Activated CD8-positive, alpha-beta T cell treated with anti-CD3 and anti-CD28 coated beads, Interleukin-2, amount 10 ng/mL, durations not matched to agents 7 days and 5 days (primary cell): ENCODE data around the gene IPO9. TPM values are rescaled to one million over a fixed set of nuclear protein-coding genes. Genes with fewer than 3 reads are reported as not detected.
"Not testable (repeated sequence)": the region's sequence is repeated elsewhere in the genome, so short reads cannot be mapped to it uniquely, and the experiment has no call there.

Source experiments
- ATAC-seq: fragments of 150-1000 bp; cut with Tn5 transposase; one replicate; pipeline ENCODE4 v1.10.0; 2021; ENCODE audit warnings: moderate library complexity
- CTCF ChIA-PET: fragments of 350-600 bp; sonication (Branson Sonifier 250); formaldehyde crosslinking; loops from one replicate; lab custom pipeline; 2021; ENCODE audit warnings: antibody characterized with exemption; lab: Charles Lee
- POLR2A ChIA-PET: fragments of 350-600 bp; sonication (Branson Sonifier 250); formaldehyde crosslinking; loops from one replicate; lab custom pipeline; 2021; ENCODE audit warnings: antibody characterized with exemption; lab: Charles Lee
- DNase-seq: peaks from one replicate; pipeline ENCODE4 v3.0.0-alpha.2; 2020
- H3K27ac Mint-ChIP-seq: one replicate; pipeline ENCODE4 v1.8.0; 2021; ENCODE audit warnings: mild to moderate bottlenecking, mixed read lengths
- H3K27me3 Mint-ChIP-seq: one replicate; pipeline ENCODE4 v1.8.0; 2021; ENCODE audit warnings: low read depth, mixed read lengths
- H3K36me3 Mint-ChIP-seq: one replicate; pipeline ENCODE4 v1.8.0; 2021; ENCODE audit warnings: low read depth, mixed read lengths
- H3K4me1 Mint-ChIP-seq: one replicate; pipeline ENCODE4 v1.8.0; 2021; ENCODE audit warnings: low read depth, mixed read lengths
- H3K4me3 Mint-ChIP-seq: one replicate; pipeline ENCODE4 v1.8.0; 2021; ENCODE audit warnings: mild to moderate bottlenecking, mixed read lengths
- H3K9me3 Mint-ChIP-seq: one replicate; pipeline ENCODE4 v1.8.0; 2022; ENCODE audit warnings: mixed read lengths; ENCODE audit not compliant: insufficient read depth
- total RNA-seq, 2 experiments: library from RNA; stranded (reverse); gene quantifications; one replicate each; pipeline ENCODE4 v1.2.3, GENCODE V29; 2021

The IPO9 gene
- total RNA-seq, 2 experiments from 2014 or later: 55.3 to 58.1 TPM

GRCh38 chr1:201898992-201899391, 70.0 kb downstream of the IPO9 start:
- Mint-ChIP-seq H3K9me3 (no peaks in the 10 kb centered on the region), H3K27ac (no peak overlapping the region), H3K36me3 (no peaks in the 10 kb centered on the region), H3K4me1 (peaks cover 28% of the 10 kb centered on the region), H3K4me3 (no peak overlapping the region), H3K27me3 (peaks cover 6% of the 10 kb centered on the region)
- DNase-seq: no peak
- ChIA-PET POLR2A (no interaction called here), CTCF (interaction anchor here (0.9 to 7.0 kb wide), 2 partner anchors 70 to 74 kb away, joined by 3 to 145 read pairs; no protein-coding TSS in a partner anchor)
- ATAC-seq: no peak

- Mint-ChIP-seq H3K4me3 (no peak overlapping the region), H3K27me3 (peaks cover 4% of the 10 kb centered on the region), H3K9me3 (no peaks in the 10 kb centered on the region), H3K36me3 (no peaks in the 10 kb centered on the region), H3K27ac (no peak overlapping the region), H3K4me1 (peaks cover 24% of the 10 kb centered on the region)
- DNase-seq: no peak
- ATAC-seq: no peak
- ChIA-PET POLR2A (no interaction called here), CTCF (interaction anchor here (7.0 kb wide), 1 partner anchor 73 kb away, joined by 145 read pairs; no protein-coding TSS in a partner anchor)
These were observed 70.9 kb downstream of the IPO9 start for GRCh38 chr1:201899683-201900429.

- Mint-ChIP-seq H3K4me1 (peaks cover 23% of the 10 kb centered on the region), H3K27ac (no peak overlapping the region), H3K4me3 (no peak overlapping the region), H3K27me3 (peaks cover 4% of the 10 kb centered on the region), H3K9me3 (no peaks in the 10 kb centered on the region), H3K36me3 (no peaks in the 10 kb centered on the region)
- ChIA-PET POLR2A (no interaction called here), CTCF (interaction anchor here (0.6 kb wide), 1 partner anchor 22 kb away, joined by 3 read pairs; no protein-coding TSS in a partner anchor)
- no peak for ATAC-seq
- DNase-seq: no peak
These were observed 71.5 kb downstream of the IPO9 start for GRCh38 chr1:201900476-201900875.

GRCh38 chr1:201901036-201901435, 72.1 kb downstream of the IPO9 start:
- H3K4me1 Mint-ChIP-seq: peaks cover 24% of the 10 kb centered on the region
- H3K4me3 Mint-ChIP-seq, H3K27me3 Mint-ChIP-seq, H3K9me3 Mint-ChIP-seq, DNase-seq, H3K36me3 Mint-ChIP-seq, POLR2A ChIA-PET, H3K27ac Mint-ChIP-seq, ATAC-seq: not testable (repeated sequence)
- CTCF ChIA-PET: interaction anchor here (0.6 to 1.3 kb wide), 2 partner anchors 23 to 72 kb away, joined by 3 read pairs; no protein-coding TSS in a partner anchor

- Mint-ChIP-seq H3K9me3 (no peaks in the 10 kb centered on the region), H3K4me3 (no peak overlapping the region), H3K4me1 (peaks cover 17% of the 10 kb centered on the region), H3K27ac (no peak overlapping the region), H3K36me3 (no peaks in the 10 kb centered on the region), H3K27me3 (peaks cover 4% of the 10 kb centered on the region)
- CTCF ChIA-PET: no interaction called here
- ATAC-seq (no peak), DNase-seq (no peak)
- POLR2A ChIA-PET: interaction anchor here (0.6 kb wide), 1 partner anchor 349 kb away, joined by 3 read pairs; no protein-coding TSS in a partner anchor
These were observed 73.2 kb downstream of the IPO9 start for GRCh38 chr1:201902198-201902597.

- CTCF ChIA-PET: interaction anchor here (0.8 to 1.2 kb wide), 2 partner anchors 8 to 61 kb away, joined by 3 read pairs; no protein-coding TSS in a partner anchor
- POLR2A ChIA-PET: interaction anchor here (0.6 kb wide), 1 partner anchor 348 kb away, joined by 3 read pairs; no protein-coding TSS in a partner anchor
- no peak overlapping the region for H3K4me3 Mint-ChIP-seq
- H3K9me3 Mint-ChIP-seq: no peaks in the 10 kb centered on the region
- peaks cover 4% of the 10 kb centered on the region for H3K27me3 Mint-ChIP-seq
- no peak for ATAC-seq
- DNase-seq: no peak
- no peak overlapping the region for H3K27ac Mint-ChIP-seq
- no peaks in the 10 kb centered on the region for H3K36me3 Mint-ChIP-seq
- peaks cover 13% of the 10 kb centered on the region for H3K4me1 Mint-ChIP-seq
These were observed 74.2 kb downstream of the IPO9 start for GRCh38 chr1:201903135-201903534.

- Mint-ChIP-seq H3K27me3 (peaks cover 7% of the 10 kb centered on the region), H3K9me3 (no peaks in the 10 kb centered on the region), H3K36me3 (no peaks in the 10 kb centered on the region), H3K4me1 (peaks cover 13% of the 10 kb centered on the region), H3K4me3 (no peak overlapping the region), H3K27ac (no peak overlapping the region)
- DNase-seq (no peak), ATAC-seq (no peak)
- ChIA-PET POLR2A (no interaction called here), CTCF (interaction anchor here (6.0 kb wide), 1 partner anchor 8 kb away, joined by 41 read pairs; no protein-coding TSS in a partner anchor)
These were observed 75.6 kb downstream of the IPO9 start for GRCh38 chr1:201904579-201904978.

GRCh38 chr1:201905234-201905890, 76.4 kb downstream of the IPO9 start:
- ChIA-PET POLR2A (no interaction called here), CTCF (interaction anchor here (6.0 kb wide), 1 partner anchor 9 kb away, joined by 41 read pairs; no protein-coding TSS in a partner anchor)
- Mint-ChIP-seq H3K27me3 (peaks cover 10% of the 10 kb centered on the region), H3K9me3 (no peaks in the 10 kb centered on the region), H3K4me1 (peaks cover 13% of the 10 kb centered on the region), H3K36me3 (no peaks in the 10 kb centered on the region), H3K27ac (no peak overlapping the region), H3K4me3 (no peak overlapping the region)
- ATAC-seq (peak; percentile 64), DNase-seq (peak; percentile 49)

- ChIA-PET POLR2A (interaction anchor here (0.6 kb wide), 2 partner anchors 39 to 45 kb away, joined by 3 read pairs; no protein-coding TSS in a partner anchor), CTCF (interaction anchor here (1.2 to 6.0 kb wide), 3 partner anchors 10 to 68 kb away, joined by 3 to 41 read pairs (median 5); no protein-coding TSS in a partner anchor)
- no peaks in the 10 kb centered on the region for H3K9me3 Mint-ChIP-seq
- no peaks in the 10 kb centered on the region for H3K36me3 Mint-ChIP-seq
- no peak overlapping the region for H3K4me3 Mint-ChIP-seq
- H3K27ac Mint-ChIP-seq: peak overlapping the region; percentile 16
- ATAC-seq (no peak), DNase-seq (no peak)
- peaks cover 13% of the 10 kb centered on the region for H3K4me1 Mint-ChIP-seq
- H3K27me3 Mint-ChIP-seq: peaks cover 15% of the 10 kb centered on the region
These were observed 77.4 kb downstream of the IPO9 start for GRCh38 chr1:201906336-201906735.

- Mint-ChIP-seq H3K27ac (no peak overlapping the region), H3K9me3 (no peaks in the 10 kb centered on the region), H3K4me1 (peaks cover 13% of the 10 kb centered on the region), H3K27me3 (peaks cover 15% of the 10 kb centered on the region), H3K36me3 (no peaks in the 10 kb centered on the region), H3K4me3 (no peak overlapping the region)
- CTCF ChIA-PET: interaction anchor here (1.3 to 6.0 kb wide), 2 partner anchors 11 to 66 kb away, joined by 5 to 41 read pairs; no protein-coding TSS in a partner anchor
- ATAC-seq: no peak
- POLR2A ChIA-PET: no interaction called here
- no peak for DNase-seq
These were observed 78.7 kb downstream of the IPO9 start for GRCh38 chr1:201907621-201908020.

- H3K4me1 Mint-ChIP-seq: peaks cover 2% of the 10 kb centered on the region
- CTCF ChIA-PET: interaction anchor here (2.9 kb wide), 1 partner anchor 16 kb away, joined by 13 read pairs; no protein-coding TSS in a partner anchor
These were observed 83.0 kb downstream of the IPO9 start for GRCh38 chr1:201911826-201912571.

More at GRCh38 chr1:201911826-201912571, 83.0 kb downstream of the IPO9 start:
- ATAC-seq (no peak), DNase-seq (no peak)
- H3K27ac Mint-ChIP-seq: no peak overlapping the region
- peaks cover 29% of the 10 kb centered on the region for H3K27me3 Mint-ChIP-seq
- H3K9me3 Mint-ChIP-seq: no peaks in the 10 kb centered on the region
- no peaks in the 10 kb centered on the region for H3K36me3 Mint-ChIP-seq
- H3K4me3 Mint-ChIP-seq: no peak overlapping the region
- POLR2A ChIA-PET: no interaction called here
